WI38 (cell line): ENCODE results near the gene COG3.
"Not testable (repeated sequence)": the region's sequence is repeated elsewhere in the genome, so short reads cannot be mapped to it uniquely, and the experiment has no call there.

ENCODE experiments used
- H3K4me3 ChIP-seq: 2 replicates; pipeline ENCODE4 v1.5.1; 2011; ENCODE audit warnings: low read depth, mild to moderate bottlenecking, control low read depth, low read length
- CTCF ChIP-seq: IDR thresholded peaks from 2 replicates; pipeline ENCODE4 v1.5.1; 2012; ENCODE audit warnings: low read depth, mild to moderate bottlenecking, control low read depth, low read length

Gene COG3

DNA sequence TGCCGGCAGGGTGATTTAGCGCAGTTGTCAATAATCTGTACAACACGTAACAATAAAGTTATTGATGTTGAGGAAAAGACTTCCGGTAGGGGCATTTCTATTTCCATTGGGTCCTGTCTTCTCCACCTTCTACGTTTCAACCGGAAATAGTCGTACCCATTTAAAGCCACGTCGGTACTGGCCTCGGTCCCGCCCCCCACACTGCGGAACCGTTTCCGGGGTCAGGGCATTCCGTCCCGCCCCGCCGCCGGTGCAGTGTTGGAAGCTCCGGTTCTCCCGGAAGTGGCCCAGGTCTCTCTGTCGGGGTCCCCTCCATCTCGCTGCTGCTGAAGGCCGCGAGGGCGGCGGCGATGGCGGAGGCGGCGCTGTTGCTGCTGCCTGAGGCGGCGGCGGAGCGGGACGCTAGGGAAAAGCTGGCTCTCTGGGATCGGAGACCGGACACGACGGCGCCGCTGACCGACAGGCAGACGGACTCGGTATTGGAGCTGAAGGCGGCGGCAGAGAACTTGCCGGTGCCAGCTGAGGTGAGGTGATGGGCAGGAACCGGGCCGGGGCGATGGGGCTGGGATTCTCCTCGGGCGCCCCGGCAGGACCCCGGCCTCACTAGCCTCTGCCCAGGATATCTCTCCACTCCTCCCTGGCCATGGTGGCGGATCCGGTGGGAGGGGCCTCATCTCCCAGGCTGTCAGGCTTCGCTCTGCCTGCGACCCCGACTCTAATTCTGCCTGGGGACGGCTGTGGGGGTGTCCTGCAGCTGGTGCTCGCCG is at the start of gene COG3:
TSS of gene COG3 (plus strand) at position 253 of the 767 bp plus-strand sequence. CDS start at position 351, 98 bp downstream.
- H3K4me3 ChIP-seq, result peak within 1 kb of the TSS; percentile 94
- no peak for TF ChIP-seq CTCF

DNA sequence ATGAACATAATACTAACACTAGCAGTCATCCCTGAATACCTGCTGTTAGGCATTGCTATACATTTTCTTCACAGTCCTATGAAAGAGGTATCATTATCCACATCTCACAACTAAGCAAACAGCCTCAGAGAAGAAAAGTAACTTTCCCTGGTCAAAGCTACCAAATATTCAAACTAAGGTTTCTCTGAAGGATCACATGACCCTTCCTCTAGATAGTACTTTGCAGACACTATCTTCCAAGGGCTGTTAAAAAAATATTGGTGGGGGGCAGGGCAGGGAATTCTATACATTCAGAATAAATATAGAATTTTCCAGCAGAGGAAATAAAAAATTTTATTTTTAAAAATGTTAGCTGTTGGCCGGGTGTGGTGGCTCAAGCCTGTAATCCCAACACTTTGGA is 49.6 kb upstream of the COG3 start:
- TF ChIP-seq CTCF, result no peak
- peak overlapping the region; percentile 16; the same call in 1 of the 2 replicates for H3K4me3 ChIP-seq

GRCh38 chr13:45416516-45417128 is 48.1 kb upstream of the COG3 start:
- H3K4me3 ChIP-seq, result peak overlapping the region; percentile 81
- TF ChIP-seq CTCF, result no peak

- H3K4me3 ChIP-seq, result peak within 1 kb of the TSS; percentile 81
- TF ChIP-seq CTCF, result no peak
Observed at GRCh38 chr13:45417790-45418534, 46.8 kb upstream of the COG3 start, which contains the start of gene SLC25A30. TSS of gene SLC25A30 (minus strand) at chr13:45418373. CDS start at chr13:45411425, 6,948 bp downstream.

DNA sequence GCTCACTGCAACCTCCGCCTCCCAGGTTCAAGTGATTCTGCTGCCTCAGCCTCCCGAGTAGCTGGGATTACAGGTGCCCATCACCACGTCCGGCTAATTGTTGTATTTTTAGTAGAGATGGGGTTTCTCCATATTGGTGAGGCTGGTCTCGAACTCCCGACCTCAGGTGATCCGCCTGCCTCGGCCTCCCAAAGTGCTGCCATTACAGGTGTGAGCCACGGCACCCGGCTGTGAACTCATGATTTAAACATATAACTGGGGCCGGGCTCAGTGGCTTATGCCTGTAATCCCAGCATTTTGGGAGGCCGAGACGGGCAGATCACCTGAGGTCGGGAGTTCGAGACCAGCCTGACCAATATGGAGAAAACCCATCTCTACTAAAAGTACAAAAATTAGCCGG is 45.4 kb upstream of the COG3 start:
- H3K4me3 ChIP-seq, result not testable (repeated sequence)

GRCh38 chr13:45419945-45420344 is 44.8 kb upstream of the COG3 start:
- no peak for TF ChIP-seq CTCF
- H3K4me3 ChIP-seq, result no peak overlapping the region

GRCh38 chr13:45422731-45423292 is 41.9 kb upstream of the COG3 start:
- no peak for TF ChIP-seq CTCF
- H3K4me3 ChIP-seq, result no peak overlapping the region

- H3K4me3 ChIP-seq, result not testable (repeated sequence)
Observed at GRCh38 chr13:45426056-45426841, 38.5 kb upstream of the COG3 start.
